ENCODE results near the gene UBLCP1. TPM values are rescaled to one million over a fixed set of nuclear protein-coding genes. Genes with fewer than 3 reads are reported as not detected.
"Not testable (repeated sequence)": the region's sequence is repeated elsewhere in the genome, so short reads cannot be mapped to it uniquely, and the experiment has no call there.

UBLCP1 gene
- total and polyA plus RNA-seq, 2 experiments from 2014 or later = 24.5 to 39.8 TPM

DNA sequence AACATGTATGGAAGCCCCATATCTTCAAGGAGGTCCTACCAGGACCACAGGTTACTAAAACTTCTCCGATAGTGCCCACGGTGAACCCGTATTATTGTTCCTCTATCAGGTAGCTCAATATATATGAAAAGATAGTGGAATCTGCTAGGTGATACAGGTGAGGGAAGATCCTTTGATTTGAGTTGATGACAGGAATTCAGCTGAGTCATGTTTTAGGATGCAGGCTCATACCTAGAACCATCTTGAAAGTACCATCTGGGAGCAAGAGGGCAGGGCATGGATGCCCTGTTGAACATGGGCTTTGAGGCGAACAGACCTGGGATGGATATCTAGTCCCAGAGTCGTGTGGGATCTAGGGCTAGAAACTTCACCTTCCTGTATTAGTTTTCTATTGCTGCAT, 31.8 kb downstream of the UBLCP1 start:
- no peaks in the 10 kb centered on the region for H3F3A ChIP-seq (ENCODE audit: insufficient read depth)
- H3K27ac ChIP-seq = no peak overlapping the region
- in situ Hi-C loops (cut with MboI) = loop anchor here (10.0 kb wide), 1 partner anchor 700 kb away; no protein-coding TSS in a partner anchor
- H3K4me3 ChIP-seq = no peak overlapping the region
- TF ChIP-seq EZH2 (IDR thresholded peaks at IDR 0.05; ENCODE audit: insufficient read depth, poor library complexity, severe bottlenecking) (no peak), EZH2phosphoT487 (IDR thresholded peaks at IDR 0.05; ENCODE audit: insufficient read depth, low read depth) (no peak)
- WGBS, 2 experiments (ENCODE audit: low coverage in 1 of 2, low lambda C conversion rate in 2 of 2, missing lambda C conversion rate in 2 of 2) = 82 to 86% methylated on average over 5 of the region's 5 CpGs
- H3K9me3 ChIP-seq (ENCODE audit: low read depth) = peaks cover 5% of the 10 kb centered on the region
- no peak overlapping the region for H2AFZ ChIP-seq
- no peak overlapping the region for H3K4me2 ChIP-seq (ENCODE audit: unreplicated experiment)
- DNase-seq = no peak
- H3K36me3 ChIP-seq (ENCODE audit: low read depth) = no peaks in the 10 kb centered on the region
- no peaks in the 10 kb centered on the region for H4K20me1 ChIP-seq (ENCODE audit: insufficient read depth)
- no peaks in the 10 kb centered on the region for H3K79me2 ChIP-seq (ENCODE audit: insufficient read depth)
- no peaks in the 10 kb centered on the region for H3K4me1 ChIP-seq (ENCODE audit: insufficient read depth)
- no peak overlapping the region for H3K9ac ChIP-seq
- no peaks in the 10 kb centered on the region for H3K9me2 ChIP-seq (ENCODE audit: insufficient read depth)
- H3K27me3 ChIP-seq (replicated peaks; ENCODE audit: insufficient read depth) = no peaks in the 10 kb centered on the region

DNA sequence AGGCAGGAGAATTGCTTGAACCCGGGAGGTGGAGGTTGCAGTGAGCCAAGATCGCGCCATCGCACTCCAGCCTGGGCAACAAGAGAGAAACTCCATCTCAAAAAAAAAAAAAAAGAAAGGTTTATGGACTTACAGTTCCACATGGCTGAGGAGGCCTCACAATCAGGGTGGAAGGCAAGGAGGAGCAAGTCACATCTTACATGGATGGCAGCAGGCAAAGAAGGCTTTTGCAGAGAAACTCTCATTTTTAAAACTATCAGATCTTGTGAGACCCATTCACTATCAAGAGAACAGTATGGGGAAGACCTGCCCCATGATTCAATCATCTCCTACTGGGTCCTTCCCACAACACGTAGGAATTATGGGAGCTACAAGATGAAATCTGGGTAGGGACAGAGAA, 34.2 kb downstream of the UBLCP1 start:
- not testable (repeated sequence) for H3K4me3 ChIP-seq; H3K27me3 ChIP-seq (replicated peaks; ENCODE audit: insufficient read depth); H3K36me3 ChIP-seq (ENCODE audit: low read depth); H3K79me2 ChIP-seq (ENCODE audit: insufficient read depth); H3K4me2 ChIP-seq (ENCODE audit: unreplicated experiment); DNase-seq; H3K27ac ChIP-seq; H3F3A ChIP-seq (ENCODE audit: insufficient read depth); H2AFZ ChIP-seq; H3K9me3 ChIP-seq (ENCODE audit: low read depth); H3K4me1 ChIP-seq (ENCODE audit: insufficient read depth); H4K20me1 ChIP-seq (ENCODE audit: insufficient read depth); H3K9ac ChIP-seq; H3K9me2 ChIP-seq (ENCODE audit: insufficient read depth)
- WGBS, 2 experiments (ENCODE audit: low coverage in 1 of 2, low lambda C conversion rate in 2 of 2, missing lambda C conversion rate in 2 of 2) = 60 to 78% methylated on average over 5 of the region's 5 CpGs
- in situ Hi-C loops (cut with MboI) = loop anchor here (10.0 kb wide), 1 partner anchor 698 kb away; no protein-coding TSS in a partner anchor

GRCh38 chr5:159301466-159301865, 38.4 kb downstream of the UBLCP1 start:
- Histone ChIP-seq H3K9me3 (ENCODE audit: low read depth) (no peaks in the 10 kb centered on the region), H3K9me2 (ENCODE audit: insufficient read depth) (no peaks in the 10 kb centered on the region), H3K4me1 (ENCODE audit: insufficient read depth) (no peaks in the 10 kb centered on the region), H3K9ac (no peak overlapping the region), H3K4me3 (no peak overlapping the region), H3F3A (ENCODE audit: insufficient read depth) (no peaks in the 10 kb centered on the region), H3K27ac (no peak overlapping the region), H2AFZ (no peak overlapping the region), H3K4me2 (ENCODE audit: unreplicated experiment) (no peak overlapping the region), H3K27me3 (replicated peaks; ENCODE audit: insufficient read depth) (peaks cover 9% of the 10 kb centered on the region), H3K79me2 (ENCODE audit: insufficient read depth) (no peaks in the 10 kb centered on the region), H4K20me1 (ENCODE audit: insufficient read depth) (no peaks in the 10 kb centered on the region), H3K36me3 (ENCODE audit: low read depth) (no peaks in the 10 kb centered on the region)
- in situ Hi-C loops (cut with MboI) = no loop called here
- no peak for DNase-seq
- TF ChIP-seq EZH2 (IDR thresholded peaks at IDR 0.05; ENCODE audit: insufficient read depth, poor library complexity, severe bottlenecking) = no peak
- TF ChIP-seq EZH2phosphoT487 (IDR thresholded peaks at IDR 0.05; ENCODE audit: insufficient read depth, low read depth) = no peak
- 54 to 56% methylated on average over 3 of the region's 3 CpGs for WGBS, 2 experiments (ENCODE audit: low coverage in 1 of 2, low lambda C conversion rate in 2 of 2, missing lambda C conversion rate in 2 of 2)

DNA sequence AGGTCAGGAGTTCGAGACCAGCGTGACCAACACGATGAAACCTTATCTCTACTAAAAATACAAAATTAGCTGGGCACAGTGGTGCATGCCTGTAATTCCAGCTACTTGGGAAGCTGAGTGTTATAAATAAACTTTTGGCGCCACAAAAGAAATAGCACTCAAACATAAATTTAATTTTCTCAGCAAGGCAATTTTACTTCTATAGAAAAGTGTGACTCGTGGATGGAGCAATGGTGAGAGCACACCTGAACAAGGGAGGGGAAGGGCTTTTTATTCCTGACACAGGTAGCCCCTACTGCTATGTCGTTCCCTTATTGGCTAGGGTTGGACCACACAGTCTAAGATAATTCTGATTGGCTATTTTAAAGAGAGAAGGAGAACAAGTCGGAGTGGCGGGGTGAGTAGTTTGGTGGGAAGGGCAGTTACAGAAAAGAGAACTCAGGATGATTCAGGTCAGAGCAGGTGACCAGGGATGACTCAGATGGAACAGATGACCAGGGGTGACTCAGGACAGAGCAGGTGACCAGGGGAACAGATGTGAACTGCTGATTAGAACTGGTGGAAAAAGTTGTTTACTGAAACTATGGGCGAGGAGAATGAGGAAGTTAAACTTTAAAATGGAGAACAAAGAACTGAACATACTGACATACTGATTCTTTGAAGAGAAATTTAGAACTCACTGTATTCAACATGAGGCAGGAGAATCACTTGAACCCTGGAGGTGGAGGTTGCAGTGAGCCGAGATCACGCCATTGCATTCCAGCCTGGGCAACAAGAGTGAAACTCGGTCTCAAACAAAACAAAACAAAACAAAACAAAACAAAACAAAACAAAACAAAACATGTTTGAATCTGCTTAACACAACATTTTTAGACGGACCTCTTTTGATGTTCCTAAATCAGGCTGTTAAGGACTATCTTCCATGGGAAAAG, 39.1 kb downstream of the UBLCP1 start:
- H3K27ac ChIP-seq; H3K79me2 ChIP-seq (ENCODE audit: insufficient read depth); in situ Hi-C loops (cut with MboI); H3K9me2 ChIP-seq (ENCODE audit: insufficient read depth); H3F3A ChIP-seq (ENCODE audit: insufficient read depth); DNase-seq; H3K27me3 ChIP-seq (replicated peaks; ENCODE audit: insufficient read depth); H3K4me2 ChIP-seq (ENCODE audit: unreplicated experiment); H3K4me3 ChIP-seq; H2AFZ ChIP-seq; H3K4me1 ChIP-seq (ENCODE audit: insufficient read depth); H3K9ac ChIP-seq; H3K9me3 ChIP-seq (ENCODE audit: low read depth); H3K36me3 ChIP-seq (ENCODE audit: low read depth); H4K20me1 ChIP-seq (ENCODE audit: insufficient read depth): not testable (repeated sequence)
- WGBS, 2 experiments (ENCODE audit: low coverage in 1 of 2, low lambda C conversion rate in 2 of 2, missing lambda C conversion rate in 2 of 2) = 79 to 80% methylated on average over 13 of the region's 13 CpGs
